HG02759 (cell line): Measurements from ENCODE around the gene BIN2.

Experiments used
- ATAC-seq: cut with Tn5 transposase; IDR thresholded peaks from one replicate; pipeline ENCODE4 v1.9.1; 2021; ENCODE audit warnings: mild to moderate bottlenecking, moderate library complexity; ENCODE audit not compliant: unreplicated experiment

BIN2 gene

DNA sequence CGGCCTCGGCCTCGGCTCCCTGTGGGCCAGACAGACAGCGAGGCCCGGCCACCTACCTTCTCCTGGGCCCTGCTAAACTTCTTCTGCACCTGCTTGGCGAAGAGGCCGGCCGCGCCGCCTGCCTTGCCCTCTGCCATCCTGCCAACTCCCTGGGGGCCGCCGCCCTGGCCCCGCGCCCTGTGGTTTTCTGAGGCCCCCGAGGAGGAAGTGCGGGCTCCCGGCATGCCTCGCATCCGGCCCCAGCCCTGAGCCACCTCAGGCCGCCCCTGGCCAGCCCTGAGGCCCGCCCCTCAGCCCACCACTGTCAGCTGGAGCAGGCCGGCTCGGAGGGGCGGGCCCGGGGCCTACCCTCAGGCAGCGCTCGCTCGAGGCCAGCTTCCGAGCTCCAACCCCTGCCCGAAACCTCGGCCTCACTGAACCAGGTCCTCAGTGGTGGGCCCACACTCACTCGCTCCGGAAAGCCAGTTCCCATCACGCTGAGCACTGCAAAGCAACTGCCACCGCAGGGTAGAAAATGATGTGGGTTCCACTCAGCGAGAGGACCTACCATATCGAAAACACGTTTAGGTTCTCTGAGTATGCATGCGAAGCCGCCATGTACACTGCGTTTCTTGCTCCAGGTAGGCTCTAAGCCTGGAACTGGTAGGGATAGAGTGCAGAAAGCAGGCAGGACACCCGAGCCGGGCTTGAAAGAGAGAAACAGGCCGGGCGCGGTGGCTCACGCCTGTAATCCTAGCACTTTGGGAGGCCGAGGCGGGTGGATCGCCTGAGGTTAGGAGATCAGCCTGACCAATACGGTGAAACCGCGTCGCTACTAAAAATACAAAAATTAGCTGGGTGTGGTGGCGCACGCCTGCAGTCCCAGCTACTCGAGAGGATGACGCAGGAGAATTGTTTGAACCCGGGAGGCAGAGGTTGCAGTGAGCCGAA, at the start of gene BIN2:
BIN2 (minus strand) TSS at position 209 of the 930 bp plus-strand sequence; CDS start at position 137, 72 bp downstream.
- peak; percentile 73 for ATAC-seq

DNA sequence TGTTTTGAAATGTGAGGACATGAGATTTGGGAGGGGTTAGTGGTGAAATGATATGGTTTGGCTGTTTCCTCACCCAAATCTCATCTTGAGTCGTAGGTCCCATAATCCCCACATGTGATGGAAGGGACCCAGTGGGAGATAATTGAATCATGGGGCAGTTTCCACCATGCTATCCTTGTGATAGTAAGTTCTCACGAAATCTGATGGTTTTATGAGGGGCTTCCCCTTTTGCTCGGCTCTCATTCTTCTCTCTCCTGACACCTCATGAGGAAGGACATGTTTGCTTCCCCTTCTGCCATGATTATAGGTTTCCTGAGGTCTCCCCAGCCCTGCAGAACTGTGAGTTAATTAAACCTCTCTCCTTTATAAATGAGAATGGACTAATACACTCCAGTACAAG, 49.2 kb upstream of the BIN2 start:
- ATAC-seq: no peak

DNA sequence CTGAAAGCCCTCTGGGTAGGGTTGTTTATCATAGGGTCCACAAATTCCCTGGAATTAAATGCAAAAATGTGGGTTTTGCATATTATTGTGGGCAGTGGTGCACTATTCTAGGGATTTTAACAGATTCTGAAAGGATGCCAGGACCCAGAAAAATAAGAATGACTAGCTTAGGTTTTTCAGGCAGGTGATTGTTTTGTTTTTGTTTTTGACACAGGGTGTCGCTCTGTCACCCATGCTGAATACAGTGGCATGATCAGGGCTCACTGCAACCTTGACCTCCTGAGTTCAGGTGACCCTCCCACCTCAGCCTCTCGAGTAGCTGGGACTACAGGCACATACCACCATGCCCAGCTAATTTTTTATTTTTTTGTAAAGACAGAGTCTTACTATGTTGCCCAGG, 48.0 kb upstream of the BIN2 start:
- no peak for ATAC-seq

DNA sequence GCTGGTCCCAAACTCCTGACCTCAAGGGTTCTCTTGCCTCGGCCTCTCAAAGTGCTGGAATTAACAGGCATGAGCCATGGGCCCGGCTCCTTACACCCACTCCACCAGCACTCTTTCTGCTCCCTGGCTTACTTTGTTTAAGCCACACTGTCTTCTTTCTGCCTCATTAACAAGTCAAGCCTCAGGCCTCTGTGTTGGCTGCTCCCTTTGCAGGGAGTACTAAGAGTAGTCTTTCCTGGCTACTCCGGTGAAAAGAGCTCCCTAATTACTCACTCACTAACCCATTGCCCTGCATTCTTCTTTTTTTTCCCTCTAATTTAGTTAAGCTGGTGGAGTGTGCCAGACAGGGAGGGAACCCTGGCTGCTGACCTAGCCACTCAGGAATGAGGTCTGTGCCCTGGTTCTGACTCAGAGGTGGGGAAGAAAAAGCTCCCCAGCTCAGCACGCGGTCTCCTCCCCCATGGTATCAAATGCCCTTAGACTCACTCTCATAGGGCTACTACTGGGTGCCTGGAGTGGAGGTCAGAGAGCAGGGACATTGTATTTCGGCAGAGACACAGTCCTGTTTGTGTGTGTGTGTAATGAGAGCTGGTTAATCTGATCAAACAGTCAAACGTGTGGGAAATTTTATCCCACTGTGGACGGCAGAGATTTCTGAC, 47.5 kb upstream of the BIN2 start:
- ATAC-seq: no peak

DNA sequence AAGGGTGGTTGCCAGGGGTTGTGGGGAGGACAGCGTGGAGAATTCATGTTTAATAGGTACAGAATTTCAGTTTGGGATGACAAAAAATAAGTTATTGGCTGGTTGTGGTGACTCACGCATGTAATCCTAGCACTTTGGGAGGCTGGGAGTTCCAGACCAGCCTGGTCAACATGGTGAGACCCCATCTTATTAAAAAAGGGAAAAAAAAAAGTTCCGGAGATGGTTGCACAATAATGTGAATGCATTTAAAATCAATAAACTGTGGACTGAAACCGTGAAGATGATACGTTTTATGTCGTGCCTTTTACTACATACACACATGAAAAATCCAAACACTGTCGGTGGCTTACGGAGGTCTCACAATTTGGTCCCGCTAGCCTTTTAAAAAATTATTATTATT, 46.7 kb upstream of the BIN2 start:
- no peak for ATAC-seq

DNA sequence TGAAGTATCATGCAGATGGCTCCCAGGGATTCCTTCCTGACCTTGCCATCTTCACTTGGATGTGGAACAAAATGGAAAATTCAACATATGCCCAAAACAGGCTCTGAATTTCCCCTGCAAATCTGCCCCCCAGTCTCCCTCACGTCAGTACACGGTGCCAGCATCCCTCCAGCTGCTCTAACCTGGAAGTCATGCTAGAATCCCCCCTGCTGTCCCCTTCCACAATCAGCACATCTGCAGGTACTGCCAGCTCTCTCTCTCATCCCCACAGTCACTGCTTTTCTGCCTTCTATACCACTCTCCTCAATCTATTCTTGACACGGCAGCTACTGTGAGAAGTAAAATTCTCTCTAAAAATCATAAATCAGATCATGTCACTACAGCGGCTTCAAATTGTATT, 45.6 kb upstream of the BIN2 start:
- ATAC-seq: no peak

DNA sequence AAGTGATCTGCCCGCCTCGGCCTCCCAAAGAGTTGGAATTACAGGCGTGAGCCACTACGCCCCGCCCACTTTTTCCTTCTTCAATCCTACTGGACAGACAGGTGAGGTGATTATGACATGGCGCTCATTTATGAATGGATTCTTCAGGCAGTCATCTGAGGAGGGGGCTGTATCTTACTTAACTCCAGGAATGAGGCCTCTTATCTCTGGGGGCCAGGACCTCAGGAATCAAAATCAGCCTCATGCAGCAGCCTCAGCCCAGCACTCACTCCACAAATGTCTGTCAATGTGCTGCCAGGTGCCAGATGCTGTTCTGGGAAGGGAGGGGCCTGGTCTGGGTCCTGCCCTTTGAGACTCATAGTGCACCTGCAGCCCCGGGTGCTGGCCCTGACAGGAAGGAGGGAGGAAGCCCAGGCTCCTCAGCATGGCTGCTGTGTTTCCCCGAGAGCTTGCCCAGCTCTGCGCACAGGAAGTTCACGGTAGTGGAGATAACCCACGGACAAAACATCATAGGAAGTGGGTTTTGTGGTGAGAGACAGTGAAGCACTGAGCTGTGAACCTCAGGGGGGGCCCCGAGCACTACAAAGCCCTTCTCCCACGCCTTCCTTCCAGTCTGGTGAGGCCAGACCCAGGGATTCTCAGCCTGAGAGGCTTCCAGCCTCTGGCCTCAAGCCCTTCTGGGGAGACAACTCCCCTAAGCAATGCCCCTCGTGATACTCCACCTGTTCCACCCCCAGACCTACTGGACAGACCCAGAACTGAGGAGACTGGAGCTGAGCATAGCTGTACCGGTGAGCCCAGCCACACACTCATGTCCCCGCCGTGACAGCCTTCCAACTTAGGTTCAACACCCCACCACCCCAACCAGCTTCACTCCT, 44.9 kb upstream of the BIN2 start:
- ATAC-seq: peak; percentile 99

DNA sequence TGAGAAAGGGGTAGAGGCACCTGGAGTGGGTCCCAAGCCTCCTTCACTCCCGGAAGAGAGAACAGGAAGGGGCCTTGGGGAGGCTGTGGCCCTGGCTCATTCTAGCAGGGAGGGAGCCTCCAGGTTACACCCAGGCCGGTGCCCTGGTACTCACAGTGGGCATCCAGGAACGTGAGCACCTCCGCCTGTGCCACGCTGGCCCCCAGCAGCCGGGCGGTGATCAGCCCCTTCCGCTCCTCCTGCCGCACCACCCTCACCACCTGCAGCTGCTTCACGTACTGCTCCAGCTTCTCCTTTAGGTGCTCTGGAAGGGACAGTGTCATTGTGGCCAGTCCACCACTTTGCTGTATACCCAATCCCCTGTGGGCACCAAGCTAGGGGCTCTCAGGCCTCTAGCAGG, 41.3 kb upstream of the BIN2 start:
- no peak for ATAC-seq

DNA sequence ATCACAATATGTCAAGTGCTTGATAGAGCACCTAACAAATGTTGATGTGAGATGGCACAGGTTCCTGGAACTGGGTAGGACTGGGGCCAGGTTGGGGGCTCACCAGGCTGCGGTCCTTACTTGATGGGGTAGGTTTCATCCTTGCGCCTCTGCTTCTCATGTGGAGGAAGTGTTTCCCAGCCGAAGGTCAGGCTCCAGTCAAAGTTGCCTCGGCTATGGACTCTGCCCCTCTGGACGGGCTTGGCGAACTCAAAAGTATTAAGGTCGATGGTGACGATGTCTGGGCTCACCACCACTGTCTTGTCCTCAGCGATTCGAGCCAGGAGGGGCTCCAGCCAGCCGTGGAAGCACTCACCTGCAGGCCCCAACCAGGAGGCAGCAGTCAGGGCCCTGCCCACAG, 40.0 kb upstream of the BIN2 start:
- no peak for ATAC-seq

DNA sequence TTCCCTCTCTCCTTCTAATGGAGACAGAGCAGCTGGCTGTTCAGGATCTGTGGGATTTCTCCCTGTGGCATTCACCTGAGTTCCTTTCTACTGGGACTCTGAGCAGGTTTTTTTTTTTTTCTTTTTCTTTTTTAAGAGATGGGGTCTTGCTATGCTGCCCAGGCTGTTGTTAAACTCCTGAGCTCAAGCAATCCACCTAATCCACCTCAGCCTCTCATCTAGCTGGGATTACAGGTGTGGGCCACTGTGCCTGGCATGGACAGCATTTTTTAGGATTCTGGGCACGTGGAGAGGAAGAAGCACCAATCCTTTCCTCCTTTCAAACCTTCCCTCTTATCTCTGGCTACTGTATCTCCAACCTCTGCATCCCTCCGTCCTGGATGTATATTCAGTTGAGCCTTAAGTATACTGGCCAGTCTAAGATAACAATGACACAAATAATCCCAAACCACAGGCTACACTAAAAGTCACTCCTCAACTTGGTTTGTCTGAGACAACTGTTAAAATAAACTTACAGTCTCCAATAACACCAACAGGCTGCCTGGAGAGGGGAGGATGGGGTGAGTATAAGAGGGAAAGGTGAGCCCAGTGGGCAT, 38.9 kb upstream of the BIN2 start:
- no peak for ATAC-seq

DNA sequence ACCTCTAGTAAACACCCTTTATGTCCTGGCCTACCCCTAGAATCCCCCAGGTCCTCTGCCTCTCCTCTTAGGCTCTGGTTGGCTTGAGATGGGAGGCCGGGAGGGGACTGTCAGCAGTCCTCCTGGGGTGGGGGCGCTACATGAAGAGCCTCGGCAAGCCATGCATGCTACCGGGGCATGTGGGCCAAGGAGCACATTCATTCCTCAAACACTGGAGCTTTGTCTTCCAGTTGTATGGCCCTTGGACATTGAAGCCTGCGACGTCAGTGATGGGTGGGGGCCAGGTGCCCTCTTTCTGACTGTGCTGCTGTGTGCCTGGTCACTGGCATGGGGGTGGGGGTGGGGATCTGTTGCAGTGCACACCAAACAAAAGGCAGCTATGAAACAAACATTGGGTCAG, 38.3 kb upstream of the BIN2 start:
- ATAC-seq: no peak

DNA sequence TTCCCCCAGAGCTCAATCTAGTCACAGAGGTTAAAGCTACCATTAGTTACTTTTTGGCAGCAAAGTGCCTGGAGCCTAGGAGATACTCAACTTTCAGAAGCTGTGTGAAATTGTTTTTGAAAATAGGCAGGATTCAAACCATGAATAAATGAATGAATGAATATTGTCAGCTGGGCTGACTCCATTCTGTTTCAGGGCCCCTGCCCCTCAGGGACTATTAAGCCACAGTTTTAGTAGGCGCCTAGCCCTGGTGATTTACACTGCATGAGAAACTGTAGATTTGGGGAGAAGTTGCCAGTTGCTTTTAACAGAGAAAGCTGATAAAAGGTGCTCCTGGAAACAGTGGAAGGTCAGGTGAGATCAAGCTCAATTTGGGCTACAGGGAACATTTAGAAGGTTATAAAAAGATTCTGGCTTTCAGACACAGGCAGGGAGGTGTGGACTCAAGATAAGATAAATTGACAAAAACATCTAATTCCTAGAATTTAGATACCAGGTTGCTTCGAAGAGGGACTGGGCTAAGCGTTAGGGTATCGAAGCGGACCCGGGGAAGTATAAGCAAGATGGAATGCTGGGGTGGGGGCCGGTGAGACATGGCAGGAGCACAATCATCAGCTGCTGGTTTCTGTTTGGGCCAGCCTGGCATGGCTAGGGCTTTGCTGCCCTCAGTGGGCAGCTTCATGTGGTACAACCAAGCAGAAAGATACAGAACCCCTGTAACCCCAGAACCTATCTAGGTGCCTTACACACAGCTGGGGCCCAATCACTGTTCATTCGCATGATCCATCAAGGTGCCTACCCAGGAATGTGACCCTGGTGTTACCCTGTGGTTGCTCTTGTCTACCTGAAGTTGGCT, 37.4 kb upstream of the BIN2 start:
- no peak for ATAC-seq

DNA sequence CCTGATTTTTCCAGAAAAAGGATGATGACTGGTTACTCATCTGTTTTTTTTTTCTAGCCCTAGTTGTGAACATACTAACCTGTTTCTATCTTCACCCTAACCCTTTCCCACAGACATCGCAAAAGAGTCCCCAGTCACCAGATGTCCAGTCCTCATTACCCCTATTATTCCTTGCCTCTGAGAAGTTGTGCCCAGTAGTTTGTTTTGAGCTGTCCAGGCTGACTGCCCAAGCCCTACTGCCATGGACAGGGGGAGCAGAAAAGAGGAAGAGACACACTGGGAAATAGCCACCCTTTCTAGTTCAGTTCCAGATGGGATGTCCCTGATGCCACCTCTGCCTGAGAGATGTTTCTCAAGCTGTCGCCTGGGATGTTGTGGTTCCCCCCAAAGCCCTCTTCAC, 36.3 kb upstream of the BIN2 start:
- ATAC-seq: no peak

DNA sequence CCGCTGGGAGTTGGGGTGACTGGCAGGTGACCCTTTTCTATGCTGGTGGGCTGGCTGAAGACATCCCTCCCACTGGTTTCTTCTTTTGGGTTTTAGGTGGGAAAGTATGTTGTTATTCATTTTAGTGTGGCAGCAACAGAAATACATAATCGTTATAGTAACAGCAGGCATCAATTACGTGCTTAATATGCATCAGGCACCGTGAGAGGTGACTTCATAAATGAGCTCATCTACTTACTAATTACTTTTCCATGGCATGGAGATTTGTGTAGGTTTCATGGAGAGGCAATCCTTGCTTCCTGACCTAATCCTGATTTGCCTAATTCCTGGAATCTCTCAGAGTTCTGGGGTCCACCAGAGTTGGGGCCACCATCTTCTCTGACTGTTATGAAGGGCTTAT, 35.9 kb upstream of the BIN2 start:
- no peak for ATAC-seq

DNA sequence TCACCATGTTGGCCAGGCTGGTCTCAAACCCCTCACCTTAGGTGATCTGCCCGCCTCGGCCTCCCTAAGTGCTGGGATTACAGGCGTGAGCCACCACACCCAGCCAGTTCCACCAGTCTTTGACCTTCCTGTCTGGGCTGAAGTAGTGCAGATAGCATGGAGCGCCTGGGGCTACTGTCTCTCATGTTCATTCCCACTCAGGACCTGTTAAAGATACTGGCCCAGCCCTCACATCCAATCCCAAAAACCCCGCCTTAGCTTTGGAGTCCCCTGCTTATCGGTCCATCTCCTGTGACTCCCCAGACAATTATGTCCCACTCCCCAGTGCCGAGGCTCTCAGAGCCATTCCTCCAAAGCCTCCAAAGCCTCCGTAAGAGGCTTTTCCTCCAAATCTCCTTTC, 34.5 kb upstream of the BIN2 start:
- no peak for ATAC-seq

DNA sequence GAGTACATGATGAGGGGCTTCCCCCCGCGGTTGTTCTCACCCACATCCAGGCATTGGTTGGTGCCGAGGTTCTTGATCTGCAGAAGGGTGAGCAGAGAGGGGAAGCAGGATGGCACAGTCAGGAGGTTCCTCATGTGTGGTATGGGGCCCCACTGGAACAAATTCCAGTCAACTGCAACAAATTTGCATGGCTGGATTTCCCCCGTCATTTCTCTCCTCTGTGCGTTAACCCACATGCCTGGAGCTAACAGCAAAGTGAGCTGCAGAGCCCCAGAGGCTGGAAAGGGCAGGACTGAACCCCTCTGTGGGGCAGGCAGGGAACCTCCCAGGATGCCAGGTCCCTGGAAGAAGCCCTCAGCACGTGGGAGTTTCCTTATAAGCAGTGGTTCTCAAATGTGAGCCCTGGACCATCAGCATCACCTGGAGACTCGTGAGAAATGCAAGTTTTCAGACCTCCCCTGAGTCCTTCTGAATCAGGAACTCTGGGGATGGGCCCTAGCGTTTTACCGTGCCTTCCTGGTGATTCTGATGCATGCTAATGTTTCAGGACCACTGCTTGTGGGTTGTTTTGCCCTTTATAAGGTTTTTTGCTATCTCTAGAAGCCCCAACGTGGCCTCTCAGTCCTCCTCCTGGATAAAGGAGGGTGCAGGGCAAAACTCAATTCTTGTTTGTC, 33.5 kb upstream of the BIN2 start:
- peak; percentile 73 for ATAC-seq

DNA sequence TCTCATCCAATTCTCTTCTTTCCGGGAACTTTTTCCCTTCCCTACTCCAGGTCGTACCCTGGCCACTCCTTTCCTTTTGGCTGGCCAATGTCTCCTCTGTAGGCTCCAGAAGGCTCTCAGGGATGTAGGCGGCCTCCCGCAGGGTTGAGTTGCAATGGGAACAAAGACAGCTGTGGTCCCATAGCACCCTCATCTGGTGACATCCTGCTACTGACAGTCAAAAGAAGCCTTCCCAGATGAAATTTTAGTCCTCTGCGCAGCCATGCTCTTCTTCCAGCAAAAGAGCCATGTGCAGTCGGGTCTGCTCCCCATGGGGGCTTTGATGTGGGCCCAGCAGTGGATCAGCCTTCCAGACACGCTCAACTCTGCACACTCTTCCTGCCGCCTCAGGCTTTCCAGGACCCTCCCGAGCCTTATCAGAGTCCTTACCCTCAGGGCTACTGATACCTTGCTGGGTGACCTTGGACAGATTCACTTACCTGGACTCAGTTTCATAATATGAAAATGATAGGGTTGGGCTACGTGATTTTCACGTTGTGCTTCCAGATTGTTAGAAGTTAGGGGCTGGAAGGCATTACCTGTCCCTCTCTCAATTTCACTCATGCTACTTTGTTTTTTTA, 28.0 kb upstream of the BIN2 start:
- no peak for ATAC-seq

DNA sequence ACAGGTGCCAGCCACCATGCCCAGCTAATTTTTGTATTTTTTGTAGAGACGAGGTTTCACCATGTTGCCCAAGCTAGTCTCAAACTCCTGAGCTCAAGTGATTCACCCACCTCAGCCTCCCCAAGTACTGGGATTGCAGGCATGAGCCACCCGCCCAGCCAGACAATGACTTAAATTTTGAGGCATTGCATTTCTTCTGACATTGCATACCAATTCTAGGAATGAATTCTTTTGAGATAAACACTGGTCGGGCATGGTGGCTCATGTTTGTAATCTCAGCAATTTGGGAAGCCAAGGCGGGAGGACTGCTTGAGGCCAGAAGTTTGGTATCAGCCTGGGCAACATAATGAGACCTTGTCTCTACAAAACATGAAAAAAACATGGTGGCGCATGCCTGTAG, 25.1 kb upstream of the BIN2 start:
- no peak for ATAC-seq

DNA sequence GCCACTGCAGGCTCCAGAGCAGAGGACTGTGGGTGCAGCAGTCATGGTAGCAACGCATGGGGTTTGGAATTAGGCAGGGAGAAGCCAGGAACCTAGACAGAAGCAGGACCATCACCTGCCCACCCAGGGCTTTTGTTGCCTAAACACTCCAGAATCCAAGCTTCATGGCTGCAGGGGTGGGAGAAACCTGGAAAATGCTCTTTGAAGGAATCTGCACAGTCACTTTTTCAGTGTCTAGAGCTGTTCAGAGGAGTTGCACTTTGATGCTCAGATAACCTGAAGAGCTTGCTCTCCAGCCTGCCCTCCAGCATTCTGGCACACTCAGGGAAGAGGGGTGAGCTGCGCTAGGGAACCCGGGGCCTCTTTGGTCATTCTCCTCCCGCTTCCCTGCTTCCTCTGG, 24.1 kb upstream of the BIN2 start:
- no peak for ATAC-seq
